Lung (tissue), 12 donors: ENCODE results near the gene DOP1B. TPM values are rescaled to one million over a fixed set of nuclear protein-coding genes. Genes with fewer than 3 reads are reported as not detected.

Experiments
- ATAC-seq: fragments of 200-7000 bp; cut with Tn5 transposase; one replicate; pipeline ENCODE4 v1.9.1; 2020; ENCODE audit warnings: moderate number of reproducible peaks; ENCODE audit not compliant: insufficient read depth, low FRiP score
- DNase-seq, 3 donors: peaks; one replicate each; pipeline ENCODE4 v3.0.0-alpha.2; 2013 to 2017
- H3K27ac ChIP-seq, 2 donors: one replicate each; pipeline ENCODE4 v1.5.1; 2013; ENCODE audit warnings: mild to moderate bottlenecking in 2 of 2, moderate library complexity in 2 of 2, control low read depth in 1 of 2, inconsistent platforms in 1 of 2, low read depth in 1 of 2, low read length in 1 of 2
- H3K27me3 ChIP-seq, 3 donors: one replicate each; pipeline ENCODE4 v1.5.1; 2013; ENCODE audit warnings: low read length in 2 of 3; ENCODE audit not compliant: control insufficient read depth in 3 of 3, insufficient read depth in 3 of 3
- H3K36me3 ChIP-seq, 4 donors: one replicate each; pipeline ENCODE4 v1.5.1; 2013; ENCODE audit warnings: low read length in 4 of 4, mild to moderate bottlenecking in 1 of 4, moderate library complexity in 1 of 4; ENCODE audit not compliant: control insufficient read depth in 4 of 4, insufficient read depth in 4 of 4
- H3K4me1 ChIP-seq, 5 donors: one replicate each; pipeline ENCODE4 v1.5.1; 2013; ENCODE audit warnings: low read length in 5 of 5, mild to moderate bottlenecking in 2 of 5, moderate library complexity in 1 of 5; ENCODE audit not compliant: control insufficient read depth in 5 of 5, insufficient read depth in 5 of 5
- H3K4me3 ChIP-seq: one replicate; pipeline ENCODE4 v1.5.1; 2013; ENCODE audit warnings: mild to moderate bottlenecking, control low read depth, moderate library complexity
- H3K9ac ChIP-seq, 2 donors: one replicate each; pipeline ENCODE4 v1.5.1; 2013; ENCODE audit warnings: low read length in 2 of 2, control low read depth in 1 of 2; ENCODE audit not compliant: insufficient read depth in 1 of 2
- H3K9me3 ChIP-seq, 4 donors: one replicate each; pipeline ENCODE4 v1.5.1; 2013; ENCODE audit warnings: low read length in 3 of 4, mild to moderate bottlenecking in 1 of 4, moderate library complexity in 1 of 4; ENCODE audit not compliant: control insufficient read depth in 4 of 4, insufficient read depth in 3 of 4
- WGBS, 2 donors: extraction: QIAGEN DNeasy Blood & Tissue Kit; methylation state at CpG; one replicate each; pipeline ENCODE4 v1.1.7; 2013; 5-methylcytosine and 5-hydroxymethylcytosine counted together
- polyA plus RNA-seq, 2 donors: library from polyadenylated mRNA; stranded (reverse); fragments of 200-250 nt; gene quantifications; one replicate each; pipeline ENCODE4 v1.2.1, GENCODE V29; 2013
- total RNA-seq, 2 donors: library from RNA; depleted of rRNA in 1 of 2; stranded (reverse); fragments of >200 nt in 1 of 2; gene quantifications; one replicate each; pipeline ENCODE4 v1.2.1, GENCODE V29; 2014 to 2021
- TF ChIP-seq, protein P1 (sequence below): IDR thresholded peaks from 2 replicates; pipeline ENCODE4 v1.5.1; 2012; ENCODE audit warnings: mild to moderate bottlenecking; ENCODE audit errors: control extremely low read depth, extremely low read depth
- donor health status: control.
- donor health status: control.
- donor health status: Bipolar disorder and iron deficiency.
- donor health status: healthy.
- donor health status: DM: yes; HTN: yes; CAD: no.

Gene DOP1B
- total and polyA plus RNA-seq, 4 donors: 5.2 to 23.7 (median 11.2) TPM

DNA sequence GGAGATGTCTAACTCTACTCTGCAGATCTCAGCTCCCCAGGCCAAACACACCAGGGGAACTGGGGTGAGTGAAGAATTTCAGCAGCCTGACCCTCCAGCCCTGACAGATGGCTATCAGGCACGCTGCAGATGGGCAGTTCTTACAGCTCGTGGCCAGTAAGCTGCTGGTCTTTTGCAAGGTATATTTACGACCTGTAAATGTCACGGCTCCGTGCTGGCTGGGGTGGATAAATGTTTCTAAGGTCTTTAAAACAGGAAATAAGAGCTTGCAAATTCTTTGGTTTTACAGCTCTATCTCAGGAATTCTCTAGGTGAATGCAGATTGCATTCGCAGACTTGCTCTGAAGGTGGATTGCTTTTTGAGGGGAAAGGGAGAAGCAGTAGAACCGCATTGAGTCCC, 10.1 kb downstream of the DOP1B start:
- 61 to 86% methylated on average over 7 of the region's 7 CpGs for WGBS, 2 donors
- Histone ChIP-seq H3K36me3 (peaks cover 0 to 11% (median 0%) of the 10 kb centered on the region in 4 donors), H3K4me1 (peaks cover 0 to 8% (median 0%) of the 10 kb centered on the region in 5 donors), H3K9ac (no peak overlapping the region), H3K4me3 (no peak overlapping the region), H3K9me3 (peaks cover 0 to 5% (median 0%) of the 10 kb centered on the region in 4 donors), H3K27ac (no peak overlapping the region), H3K27me3 (no peaks in the 10 kb centered on the region)
- no peak for ATAC-seq
- DNase-seq: no peak
- TF ChIP-seq, protein P1, sequence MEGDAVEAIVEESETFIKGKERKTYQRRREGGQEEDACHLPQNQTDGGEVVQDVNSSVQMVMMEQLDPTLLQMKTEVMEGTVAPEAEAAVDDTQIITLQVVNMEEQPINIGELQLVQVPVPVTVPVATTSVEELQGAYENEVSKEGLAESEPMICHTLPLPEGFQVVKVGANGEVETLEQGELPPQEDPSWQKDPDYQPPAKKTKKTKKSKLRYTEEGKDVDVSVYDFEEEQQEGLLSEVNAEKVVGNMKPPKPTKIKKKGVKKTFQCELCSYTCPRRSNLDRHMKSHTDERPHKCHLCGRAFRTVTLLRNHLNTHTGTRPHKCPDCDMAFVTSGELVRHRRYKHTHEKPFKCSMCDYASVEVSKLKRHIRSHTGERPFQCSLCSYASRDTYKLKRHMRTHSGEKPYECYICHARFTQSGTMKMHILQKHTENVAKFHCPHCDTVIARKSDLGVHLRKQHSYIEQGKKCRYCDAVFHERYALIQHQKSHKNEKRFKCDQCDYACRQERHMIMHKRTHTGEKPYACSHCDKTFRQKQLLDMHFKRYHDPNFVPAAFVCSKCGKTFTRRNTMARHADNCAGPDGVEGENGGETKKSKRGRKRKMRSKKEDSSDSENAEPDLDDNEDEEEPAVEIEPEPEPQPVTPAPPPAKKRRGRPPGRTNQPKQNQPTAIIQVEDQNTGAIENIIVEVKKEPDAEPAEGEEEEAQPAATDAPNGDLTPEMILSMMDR: no peak

DNA sequence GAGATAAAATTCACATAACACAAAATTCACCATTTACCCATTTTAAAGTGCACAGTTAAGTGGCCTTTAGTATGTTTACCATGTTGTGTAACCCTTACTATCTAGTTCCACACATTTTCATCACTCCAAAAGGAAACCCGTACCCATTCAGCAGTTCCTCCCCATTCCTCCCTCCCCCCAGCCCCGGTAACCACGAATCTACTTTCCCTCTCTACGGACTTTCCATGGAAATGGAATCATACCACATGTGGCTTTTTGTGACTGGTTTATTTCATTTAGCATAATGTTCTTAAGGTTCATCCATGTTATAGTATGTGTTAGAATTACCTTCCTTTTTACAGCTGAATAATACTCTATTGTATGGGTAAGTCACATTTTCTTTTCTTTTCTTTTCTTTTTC, 10.9 kb downstream of the DOP1B start:
- TF ChIP-seq, protein P1: no peak
- Histone ChIP-seq H3K9ac (no peak overlapping the region), H3K4me1 (peaks cover 0 to 8% (median 0%) of the 10 kb centered on the region in 5 donors), H3K9me3 (peaks cover 0 to 5% (median 0%) of the 10 kb centered on the region in 4 donors), H3K27me3 (no peaks in the 10 kb centered on the region), H3K36me3 (peaks cover 0 to 11% (median 0%) of the 10 kb centered on the region in 4 donors), H3K4me3 (no peak overlapping the region), H3K27ac (no peak overlapping the region)
- no peak for ATAC-seq
- no peak for DNase-seq
- WGBS, 2 donors: 42 to 63% methylated on average over 4 of the region's 4 CpGs

DNA sequence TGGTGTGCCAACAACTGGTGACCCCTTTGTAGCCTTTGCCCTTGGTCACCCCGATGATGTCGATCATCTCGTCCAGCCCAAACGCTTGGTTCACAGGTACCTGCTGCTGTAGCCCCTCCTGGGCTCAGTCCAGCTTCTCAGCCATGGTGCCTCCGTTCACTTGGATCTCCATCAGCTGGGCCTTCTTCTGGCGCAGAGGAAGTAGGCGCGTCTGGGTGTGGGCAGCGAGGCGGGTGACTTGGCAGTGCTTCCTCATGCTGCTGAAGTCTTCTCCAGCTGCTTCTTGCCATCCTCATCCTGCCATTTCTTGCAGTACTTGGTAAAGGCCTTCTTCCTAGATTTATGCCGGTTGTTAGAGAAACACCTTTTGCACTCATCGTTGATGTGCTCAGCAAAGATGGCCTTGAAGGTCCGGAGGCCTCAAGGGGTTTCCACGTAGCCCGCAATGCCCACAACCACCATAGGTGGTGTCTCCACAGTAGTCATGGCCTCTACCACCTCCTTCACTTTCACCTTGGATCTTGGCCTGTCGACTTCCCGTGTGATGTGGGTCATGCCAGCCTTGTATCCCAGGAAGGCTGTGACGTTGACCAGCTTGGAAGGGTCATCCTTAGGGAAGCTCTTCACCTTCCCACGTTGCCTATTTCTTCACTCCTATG, 13.0 kb downstream of the DOP1B start:
- Histone ChIP-seq H3K4me1 (peaks cover 0 to 3% (median 0%) of the 10 kb centered on the region in 5 donors), H3K27ac (no peak overlapping the region), H3K27me3 (no peaks in the 10 kb centered on the region), H3K9me3 (peaks cover 0 to 5% (median 0%) of the 10 kb centered on the region in 4 donors), H3K9ac (no peak overlapping the region), H3K4me3 (no peak overlapping the region), H3K36me3 (peaks cover 0 to 11% (median 0%) of the 10 kb centered on the region in 4 donors)
- TF ChIP-seq, protein P1: no peak
- ATAC-seq (no peak), DNase-seq (no peak)
- WGBS, 2 donors: 81 to 87% methylated on average over 19 of the region's 19 CpGs
